Measurements from ENCODE around the gene ARHGAP31.
"Not testable (repeated sequence)": the region's sequence is repeated elsewhere in the genome, so short reads cannot be mapped to it uniquely, and the experiment has no call there.

ARHGAP31 gene, protein sequence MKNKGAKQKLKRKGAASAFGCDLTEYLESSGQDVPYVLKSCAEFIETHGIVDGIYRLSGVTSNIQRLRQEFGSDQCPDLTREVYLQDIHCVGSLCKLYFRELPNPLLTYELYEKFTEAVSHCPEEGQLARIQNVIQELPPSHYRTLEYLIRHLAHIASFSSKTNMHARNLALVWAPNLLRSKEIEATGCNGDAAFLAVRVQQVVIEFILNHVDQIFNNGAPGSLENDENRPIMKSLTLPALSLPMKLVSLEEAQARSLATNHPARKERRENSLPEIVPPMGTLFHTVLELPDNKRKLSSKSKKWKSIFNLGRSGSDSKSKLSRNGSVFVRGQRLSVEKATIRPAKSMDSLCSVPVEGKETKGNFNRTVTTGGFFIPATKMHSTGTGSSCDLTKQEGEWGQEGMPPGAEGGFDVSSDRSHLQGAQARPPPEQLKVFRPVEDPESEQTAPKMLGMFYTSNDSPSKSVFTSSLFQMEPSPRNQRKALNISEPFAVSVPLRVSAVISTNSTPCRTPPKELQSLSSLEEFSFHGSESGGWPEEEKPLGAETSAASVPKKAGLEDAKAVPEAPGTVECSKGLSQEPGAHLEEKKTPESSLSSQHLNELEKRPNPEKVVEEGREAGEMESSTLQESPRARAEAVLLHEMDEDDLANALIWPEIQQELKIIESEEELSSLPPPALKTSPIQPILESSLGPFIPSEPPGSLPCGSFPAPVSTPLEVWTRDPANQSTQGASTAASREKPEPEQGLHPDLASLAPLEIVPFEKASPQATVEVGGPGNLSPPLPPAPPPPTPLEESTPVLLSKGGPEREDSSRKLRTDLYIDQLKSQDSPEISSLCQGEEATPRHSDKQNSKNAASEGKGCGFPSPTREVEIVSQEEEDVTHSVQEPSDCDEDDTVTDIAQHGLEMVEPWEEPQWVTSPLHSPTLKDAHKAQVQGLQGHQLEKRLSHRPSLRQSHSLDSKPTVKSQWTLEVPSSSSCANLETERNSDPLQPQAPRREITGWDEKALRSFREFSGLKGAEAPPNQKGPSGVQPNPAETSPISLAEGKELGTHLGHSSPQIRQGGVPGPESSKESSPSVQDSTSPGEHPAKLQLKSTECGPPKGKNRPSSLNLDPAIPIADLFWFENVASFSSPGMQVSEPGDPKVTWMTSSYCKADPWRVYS (N-terminal part only)

DNA sequence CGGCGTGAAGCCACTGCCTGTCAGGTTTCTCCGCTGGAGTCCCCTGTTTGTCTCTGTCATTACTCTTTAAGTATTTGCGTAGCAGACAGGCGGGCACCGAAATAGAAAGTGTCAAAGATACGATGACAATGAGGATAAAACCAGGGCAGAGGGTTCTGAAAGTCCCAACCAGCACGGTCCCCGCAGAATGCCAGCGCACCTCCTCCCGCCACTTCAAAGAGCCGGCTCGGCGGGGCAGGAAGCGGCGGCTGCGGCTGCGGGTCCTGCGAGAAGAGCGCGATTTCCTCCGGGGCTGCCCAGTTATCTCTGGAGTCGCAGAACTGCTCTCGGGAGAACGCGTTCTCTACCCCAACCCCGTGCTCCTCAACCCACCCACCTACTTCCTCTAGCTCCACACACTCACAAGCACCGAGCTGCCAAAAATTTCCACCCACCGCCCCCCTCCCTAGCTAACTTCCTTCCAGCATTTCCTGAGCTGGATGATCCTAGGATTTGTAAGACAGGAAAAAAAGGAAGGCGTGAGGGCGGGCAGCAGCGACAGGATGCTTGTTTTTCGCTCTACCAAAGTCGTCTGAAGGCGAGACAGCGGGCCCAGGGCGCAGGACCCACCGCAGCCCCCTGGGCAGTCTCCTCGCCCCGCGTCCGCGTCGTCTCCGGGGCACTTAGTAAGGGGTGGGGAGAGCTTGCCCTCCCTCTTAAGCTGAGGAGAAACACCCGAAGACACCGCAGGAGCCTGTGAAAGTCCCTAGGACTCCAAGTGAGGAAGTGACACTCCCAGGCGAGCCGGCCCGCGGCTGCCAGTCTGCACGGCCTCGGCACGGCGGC lies at the start of gene ARHGAP31:
TSS of gene ARHGAP31 (plus strand) at position 513 of the 825 bp plus-strand sequence. CDS start 522 bp downstream, outside the sequence.
- peak; percentile 82 for DNase-seq (ENCODE audit: low spot score)

DNA sequence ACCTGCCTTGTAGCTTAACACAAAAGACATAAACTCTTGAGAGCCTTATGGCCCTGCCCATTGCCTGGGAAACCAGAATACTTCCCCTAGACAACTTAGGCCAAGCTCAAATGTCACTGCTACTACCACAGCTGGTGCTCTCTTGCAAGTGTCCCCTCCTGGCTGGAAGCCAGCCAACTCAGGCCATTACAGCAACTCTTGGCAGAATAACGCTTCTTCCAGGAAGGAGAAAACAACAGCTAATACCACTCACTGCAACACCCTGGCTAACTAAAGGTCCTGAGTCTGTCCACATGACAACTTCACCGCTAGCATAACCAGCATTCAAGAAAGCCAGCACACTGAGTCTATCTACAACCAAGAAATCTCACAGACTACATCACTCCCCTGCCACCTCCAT lies 48.4 kb upstream of the ARHGAP31 start:
- no peak for DNase-seq (ENCODE audit: low spot score)

DNA sequence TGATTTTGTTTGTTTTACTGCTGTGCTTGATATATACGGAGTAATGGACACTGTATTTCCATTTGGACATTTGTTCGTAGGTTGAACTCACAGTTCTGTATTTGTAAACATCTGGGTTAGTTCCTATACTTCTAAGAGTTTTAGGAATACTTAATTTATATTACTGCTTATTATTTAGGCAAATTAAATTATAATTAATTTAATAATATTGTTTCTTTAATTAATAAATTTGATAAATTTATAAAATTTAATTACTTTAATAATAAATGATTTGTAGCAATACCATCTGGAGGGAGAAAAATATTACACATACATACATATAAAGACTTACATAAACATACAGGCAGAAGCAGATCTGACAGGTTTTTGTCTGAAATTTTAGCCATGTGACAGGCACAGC lies 39.0 kb upstream of the ARHGAP31 start:
- DNase-seq (ENCODE audit: low spot score) = no peak

DNA sequence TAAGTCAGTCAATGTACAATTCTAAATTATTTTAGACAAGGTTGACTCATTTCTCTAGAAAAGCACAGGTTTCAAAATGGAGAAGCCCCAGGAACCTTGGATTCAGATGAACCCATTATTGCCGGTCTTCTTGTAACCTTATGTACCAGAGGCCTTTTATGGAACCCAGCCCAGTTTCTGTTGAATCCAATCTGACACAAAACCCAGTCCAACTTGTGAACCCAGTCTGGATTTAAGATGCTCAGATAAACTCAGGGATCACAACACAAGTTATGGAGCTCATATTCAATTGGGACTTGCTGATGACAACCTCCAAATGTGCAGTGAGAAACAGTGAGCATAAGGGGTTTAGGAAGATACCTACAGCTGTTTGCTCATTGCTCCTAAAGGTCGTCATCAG lies 37.1 kb upstream of the ARHGAP31 start:
- DNase-seq (ENCODE audit: low spot score) = no peak

DNA sequence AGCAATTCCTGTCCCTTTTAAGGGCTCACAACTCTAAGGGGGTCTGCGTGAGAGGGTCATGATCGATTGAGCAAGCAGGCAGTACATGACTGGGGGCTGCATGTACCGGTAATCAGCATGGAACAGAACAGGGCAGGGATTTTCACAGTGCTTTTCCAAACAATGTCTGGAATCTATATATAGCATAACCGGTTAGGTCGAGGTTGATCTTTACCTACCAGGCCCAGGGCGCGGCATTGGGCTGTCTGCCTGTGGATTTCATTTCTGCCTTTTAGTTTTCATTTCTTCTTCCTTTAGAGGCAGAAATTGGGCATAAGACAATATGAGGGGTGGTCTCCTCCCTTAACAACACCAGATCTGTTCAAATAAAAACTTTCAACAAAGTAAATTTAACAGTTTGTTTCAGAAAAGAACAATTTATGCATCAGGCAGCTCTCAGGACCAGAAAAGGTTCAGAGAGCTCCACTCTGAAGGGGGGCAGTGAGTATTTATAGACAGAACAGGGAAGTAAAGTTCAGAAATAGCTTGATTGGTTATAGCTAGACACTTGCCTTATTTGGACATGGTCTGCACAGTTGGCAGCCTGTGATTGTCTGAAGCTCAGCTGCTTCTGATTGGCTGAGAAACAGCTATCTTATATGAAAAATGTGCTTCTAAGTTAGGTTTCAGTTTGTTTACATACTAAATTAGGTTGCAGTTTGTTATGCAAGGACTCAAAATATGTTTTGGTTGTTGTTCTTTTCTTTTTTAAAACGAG lies 36.4 kb upstream of the ARHGAP31 start:
- no peak for DNase-seq (ENCODE audit: low spot score)

DNA sequence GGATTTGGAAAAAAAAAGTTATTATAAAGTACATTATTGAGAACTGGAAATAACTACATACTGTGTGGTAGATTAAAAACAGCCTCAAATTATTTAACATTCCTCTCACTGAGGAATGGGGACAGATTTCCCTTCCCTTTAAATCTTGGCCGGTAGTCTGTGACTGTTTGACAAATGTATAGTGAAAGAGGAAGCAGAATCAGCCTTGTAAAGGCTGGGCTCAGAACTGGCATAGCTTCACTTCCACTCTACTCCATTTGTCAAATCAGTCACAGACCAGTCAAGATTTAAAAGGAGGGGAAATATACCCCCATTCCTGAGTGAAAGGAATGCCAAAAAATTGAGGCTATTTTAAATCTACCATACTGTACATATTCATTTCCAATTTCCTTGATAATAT lies 35.3 kb upstream of the ARHGAP31 start:
- DNase-seq (ENCODE audit: low spot score) = no peak

DNA sequence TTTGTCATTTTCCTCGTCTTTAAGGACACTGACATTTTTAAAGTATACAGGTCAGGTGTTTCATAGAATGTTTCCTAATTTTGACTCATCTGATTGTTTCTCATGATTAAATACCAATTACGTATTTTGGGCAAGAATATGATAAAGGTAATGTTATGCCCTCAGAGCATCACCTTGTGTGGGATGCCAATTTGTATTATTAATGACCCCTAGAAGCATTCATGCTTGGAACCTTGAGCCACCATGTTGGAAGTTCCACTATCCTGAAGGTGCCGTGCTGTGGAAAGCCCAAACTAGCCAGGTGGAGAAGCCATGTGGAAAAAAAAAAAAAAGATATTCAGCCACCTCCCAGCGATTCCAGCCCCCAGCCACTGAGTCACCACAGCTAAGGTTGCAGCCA lies 34.4 kb upstream of the ARHGAP31 start:
- DNase-seq (ENCODE audit: low spot score) = no peak

DNA sequence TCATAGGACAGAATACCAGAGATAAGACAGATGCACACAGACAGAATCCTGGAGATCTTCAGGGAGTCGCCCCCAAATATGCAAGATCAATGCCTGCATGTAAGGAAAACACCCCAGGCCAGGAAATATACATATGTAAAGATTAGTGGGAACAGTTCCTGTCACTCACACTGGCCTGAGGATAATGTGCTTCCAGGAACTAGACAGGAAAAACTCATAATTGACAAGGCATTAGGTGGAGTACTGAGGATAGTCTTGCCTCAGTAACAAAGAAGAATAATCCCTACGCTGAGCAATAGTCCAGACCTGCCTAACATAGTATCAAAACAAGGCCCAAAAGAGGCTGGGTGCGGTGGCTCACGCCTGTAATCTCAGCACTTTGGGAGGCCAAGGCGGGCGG lies 33.1 kb upstream of the ARHGAP31 start:
- no peak for DNase-seq (ENCODE audit: low spot score)

DNA sequence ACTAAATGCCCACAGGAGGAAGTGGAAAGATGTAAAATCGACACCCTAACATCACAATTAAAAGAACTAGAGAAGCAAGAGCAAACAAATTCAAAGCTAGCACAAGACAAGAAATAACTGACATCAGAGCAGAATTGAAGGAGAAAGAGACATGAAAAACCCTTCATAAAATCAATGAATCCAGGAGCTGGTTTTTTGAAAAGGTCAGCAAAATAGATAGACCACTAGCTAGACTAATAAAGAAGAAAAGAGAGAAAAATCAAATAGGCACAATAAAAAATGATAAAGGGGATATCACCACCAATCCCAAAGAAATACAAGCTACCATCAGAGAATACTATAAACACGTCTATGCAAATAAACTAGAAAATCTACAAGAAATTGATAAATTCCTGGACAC lies 24.0 kb upstream of the ARHGAP31 start:
- not testable (repeated sequence) for DNase-seq (ENCODE audit: low spot score)

DNA sequence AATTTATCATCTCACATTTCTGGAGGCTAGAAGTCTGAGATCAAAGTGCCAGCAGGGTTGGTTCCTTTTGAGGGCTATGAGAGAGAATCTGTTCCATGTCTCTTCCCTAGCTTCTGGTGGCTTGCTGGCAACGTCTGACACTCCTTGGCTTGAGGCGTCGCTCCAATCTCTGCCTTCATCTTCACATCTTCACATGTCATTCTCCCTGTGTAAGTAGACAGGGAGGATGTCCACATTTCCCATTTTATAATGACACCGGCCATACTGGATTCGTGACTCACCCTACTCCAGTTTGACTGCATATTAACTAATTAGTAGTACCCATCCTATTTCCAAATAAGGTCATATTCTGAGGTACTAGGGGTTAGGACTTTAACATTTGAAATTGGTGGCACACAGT lies 17.5 kb upstream of the ARHGAP31 start:
- no peak for DNase-seq (ENCODE audit: low spot score)

DNA sequence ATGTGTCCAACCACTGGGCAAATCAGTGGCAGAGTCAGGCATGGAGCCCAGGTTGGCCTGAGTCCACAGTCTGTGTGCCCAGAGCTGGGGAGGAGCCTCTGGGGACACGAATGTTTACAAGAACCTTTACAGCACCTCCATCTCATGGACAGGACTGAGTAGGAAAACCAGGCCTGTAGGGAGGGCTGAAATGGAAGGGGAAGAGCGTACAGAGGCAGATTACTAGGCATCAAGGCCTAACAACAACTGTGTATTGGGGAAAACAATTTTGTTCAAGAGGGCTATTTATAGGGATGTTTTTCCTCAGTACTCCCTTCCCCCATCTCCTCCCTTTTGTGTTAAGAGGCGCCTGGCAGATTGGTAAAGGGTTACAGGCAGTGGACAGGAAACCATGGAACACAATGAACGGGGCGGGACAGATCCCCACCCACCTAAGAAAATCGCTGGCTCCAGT lies 15.1 kb upstream of the ARHGAP31 start:
- no peak for DNase-seq (ENCODE audit: low spot score)

DNA sequence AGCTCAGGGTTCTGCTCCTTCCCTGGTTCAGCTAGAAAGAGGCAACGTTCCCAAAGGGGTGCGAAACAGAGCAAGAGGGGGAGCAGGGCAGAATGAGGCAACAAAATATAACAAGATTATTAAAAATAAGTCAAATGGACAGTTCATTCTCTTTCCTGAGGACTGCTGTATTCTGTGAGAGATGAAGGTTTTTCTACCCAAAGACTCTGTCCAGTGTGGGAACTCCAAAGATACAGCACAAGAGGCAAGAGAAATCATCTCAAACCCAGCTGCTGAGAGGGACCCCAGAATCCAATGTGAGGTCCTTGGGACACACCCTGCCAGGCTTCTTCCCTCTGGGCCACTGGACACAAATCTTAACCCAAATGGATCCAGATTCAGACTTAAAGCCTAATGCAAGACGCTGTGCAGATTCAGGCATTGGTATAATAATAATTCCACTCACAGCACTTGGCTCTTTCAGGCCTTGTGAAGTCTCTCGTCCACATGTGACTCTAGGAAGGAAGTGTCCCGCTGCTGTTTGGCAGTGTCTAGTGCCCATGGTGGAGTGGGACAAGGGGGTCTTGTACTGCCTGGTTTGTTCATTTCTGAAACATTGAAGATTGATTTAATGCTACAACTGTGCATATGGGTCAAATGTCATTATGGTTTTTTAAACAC lies 14.5 kb upstream of the ARHGAP31 start:
- DNase-seq (ENCODE audit: low spot score) = no peak

DNA sequence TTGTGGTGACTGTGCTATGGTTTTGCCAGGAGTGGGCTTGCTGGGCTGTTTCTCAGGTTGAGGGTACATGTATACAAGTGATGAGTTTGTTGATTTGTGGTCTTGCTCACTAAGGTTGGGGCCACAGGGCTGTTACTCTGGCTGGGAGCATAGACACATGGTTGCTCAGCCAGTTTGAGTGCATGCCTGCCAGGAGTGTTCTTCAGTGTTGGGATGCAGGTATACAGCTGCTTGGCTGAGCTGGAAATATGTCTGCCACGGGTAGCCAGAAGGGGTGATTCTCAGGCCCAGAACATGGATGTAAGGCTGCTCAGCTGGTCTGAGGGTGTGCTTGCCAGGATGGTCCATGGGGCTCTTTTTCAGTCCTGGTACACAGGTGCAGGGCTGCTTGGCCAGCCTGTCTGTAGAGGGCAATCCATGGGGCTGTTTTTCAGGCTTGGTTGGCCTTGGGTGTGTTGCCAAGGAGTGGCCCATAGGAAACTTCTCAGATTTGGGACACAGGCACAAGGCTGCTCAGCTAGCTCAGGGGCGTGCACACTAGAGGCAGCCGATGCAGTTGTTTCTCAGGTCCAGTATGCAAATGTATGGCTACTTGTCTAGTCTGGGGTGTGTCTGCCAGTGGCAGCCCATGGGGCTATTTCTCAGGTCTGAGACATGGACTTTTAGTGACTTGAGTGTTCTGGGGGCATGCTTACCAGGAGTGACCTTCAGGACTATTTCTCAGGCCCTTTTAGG lies 5.3 kb upstream of the ARHGAP31 start:
- DNase-seq (ENCODE audit: low spot score) = no peak

DNA sequence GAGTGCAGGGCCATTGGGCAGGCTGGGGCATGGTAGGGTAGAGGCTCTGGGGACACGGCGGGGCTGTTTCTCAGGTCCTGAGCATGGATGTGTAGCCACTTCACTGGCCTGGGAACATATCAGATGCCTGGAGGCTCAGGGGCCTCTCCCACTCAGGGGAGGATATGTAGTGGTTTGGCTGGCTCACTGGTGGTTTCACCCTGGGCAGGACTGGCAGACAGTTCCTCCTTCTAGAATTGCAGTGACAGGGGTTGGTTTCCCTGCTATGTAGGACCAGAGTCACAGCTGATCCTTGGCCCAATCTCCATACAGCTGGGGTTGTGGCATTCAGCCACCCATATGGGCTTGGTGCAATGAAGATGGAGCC lies 4.8 kb upstream of the ARHGAP31 start:
- DNase-seq (ENCODE audit: low spot score) = no peak

DNA sequence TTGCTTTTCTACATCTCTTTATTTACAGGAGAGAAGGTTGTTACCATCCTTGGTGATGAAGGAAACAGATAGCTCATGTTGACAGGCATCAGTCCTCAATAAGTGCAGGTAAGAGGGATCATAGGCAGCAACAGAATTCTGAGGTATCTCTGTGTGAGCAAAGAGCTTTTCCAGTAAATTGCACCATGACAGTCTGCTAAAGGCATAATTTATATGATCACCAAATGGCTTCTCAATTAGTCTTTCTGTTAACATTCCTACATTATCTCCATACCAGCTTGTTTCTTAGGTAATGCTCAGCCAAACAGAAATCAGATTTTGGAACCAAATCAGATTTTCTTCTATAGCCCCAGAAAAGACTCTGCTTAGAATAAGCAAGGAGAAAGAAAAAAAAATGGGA lies 3.6 kb upstream of the ARHGAP31 start:
- no peak for DNase-seq (ENCODE audit: low spot score)

DNA sequence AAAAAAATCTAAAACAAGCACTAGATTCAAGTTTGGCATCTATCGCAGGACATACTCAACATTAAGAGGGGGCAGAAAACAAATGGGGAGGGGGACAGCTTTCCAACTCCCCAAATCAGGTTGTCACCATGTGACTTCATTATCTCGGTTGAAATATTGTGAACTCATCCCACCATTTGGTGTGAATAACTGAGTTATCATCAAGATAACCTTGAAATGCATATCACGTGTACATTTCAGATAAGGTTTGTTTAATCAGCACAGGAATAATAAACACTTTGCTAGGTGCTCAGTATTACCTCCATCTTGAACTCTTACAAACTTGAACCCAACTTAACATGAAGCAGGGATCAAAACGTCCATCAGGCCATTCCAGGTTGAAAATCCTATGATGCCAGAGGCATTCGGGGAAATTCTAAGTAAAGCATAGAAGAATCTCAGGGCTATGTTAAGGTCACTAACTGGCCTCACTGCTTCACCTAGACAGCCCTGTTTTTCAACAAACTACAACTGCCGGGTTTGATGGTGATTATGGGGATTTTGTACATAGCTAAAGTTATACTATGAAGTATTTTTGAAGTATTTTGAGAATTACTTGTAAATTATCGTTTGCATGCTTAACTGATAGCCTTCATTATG lies 3.0 kb upstream of the ARHGAP31 start:
- no peak for DNase-seq (ENCODE audit: low spot score)

DNA sequence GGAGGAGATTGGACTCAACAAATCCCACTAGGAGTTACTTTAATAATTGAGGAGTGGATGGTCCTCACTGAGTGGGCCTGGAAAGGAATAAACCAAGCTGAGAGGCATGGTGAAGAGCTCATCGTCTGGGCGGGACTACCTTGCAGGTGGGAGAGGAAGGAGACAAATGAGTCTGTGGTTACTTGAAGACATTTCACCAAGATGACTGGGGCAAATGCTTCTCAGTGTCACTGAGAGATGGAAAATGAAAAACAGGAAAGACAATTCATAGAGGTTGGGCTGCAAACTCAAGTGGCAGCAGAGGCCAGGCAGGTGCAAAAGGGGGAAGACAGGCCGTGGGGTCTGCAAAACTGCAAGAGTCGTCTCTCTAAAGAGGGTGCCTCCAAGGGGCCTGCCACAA lies 1.5 kb upstream of the ARHGAP31 start:
- DNase-seq (ENCODE audit: low spot score) = no peak

DNA sequence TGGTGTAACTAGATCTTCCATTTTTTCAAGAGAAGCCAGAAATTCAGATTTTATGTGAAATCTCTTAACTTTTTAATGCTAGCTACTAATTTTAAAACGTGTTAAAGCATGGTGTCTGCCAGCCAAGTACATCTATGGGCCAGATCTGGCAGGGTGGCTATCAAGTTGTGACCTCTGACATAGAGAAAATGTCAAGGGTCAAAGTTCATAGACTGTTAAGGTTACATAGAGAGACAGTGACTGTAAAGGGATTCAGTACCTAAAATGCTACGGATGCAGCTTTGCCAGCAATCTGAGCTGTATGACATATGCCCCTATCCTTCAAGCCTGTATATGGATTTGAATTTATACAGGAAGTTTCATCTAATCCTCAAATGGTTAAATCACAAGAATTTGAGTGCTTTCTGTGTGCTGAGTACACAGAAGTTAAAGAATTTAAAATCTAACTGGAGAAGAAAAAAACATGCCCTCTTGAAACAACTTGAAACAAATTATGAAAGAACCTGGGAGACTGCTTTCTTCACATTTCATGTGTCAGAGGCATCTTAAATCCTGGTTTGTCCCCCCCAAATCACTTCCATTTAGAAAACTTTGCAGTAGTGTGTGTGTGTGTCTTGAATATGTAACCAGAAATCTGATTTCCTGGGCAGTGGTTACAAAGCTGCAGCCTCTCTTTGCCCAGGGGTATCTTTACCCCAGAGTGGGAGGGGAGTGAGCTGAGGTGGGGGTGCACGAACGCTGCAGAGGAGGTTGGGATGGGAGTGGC lies 895 bp upstream of the ARHGAP31 start:
- DNase-seq (ENCODE audit: low spot score) = no peak
